ACC112 (cell line): ENCODE data around the gene CADM1.

Source experiments
- H2AFZ ChIP-seq: fragments of 200-600 bp; sonication (generic); one replicate; pipeline ENCODE4 v1.6.0; 2017; ENCODE audit warnings: antibody characterized with exemption, low read length; ENCODE audit not compliant: unreplicated experiment
- H3K27ac ChIP-seq: fragments of 200-600 bp; sonication (generic); 2 replicates; pipeline ENCODE4 v1.5.1; 2014; ENCODE audit warnings: low read depth, mild to moderate bottlenecking, antibody characterized with exemption, low read length, moderate library complexity
- H3K27me3 ChIP-seq: fragments of 200-600 bp; sonication (generic); 2 replicates; pipeline ENCODE4 v1.6.1; 2014; ENCODE audit warnings: mild to moderate bottlenecking, antibody characterized with exemption, low read length, moderate library complexity, mixed read lengths; ENCODE audit not compliant: insufficient read depth
- H3K36me3 ChIP-seq: fragments of 200-600 bp; sonication (generic); 2 replicates; pipeline ENCODE4 v1.6.1; 2016; ENCODE audit warnings: mild to moderate bottlenecking, antibody characterized with exemption, low read length, moderate library complexity, mixed read lengths; ENCODE audit not compliant: insufficient read depth
- H3K4me1 ChIP-seq: fragments of 200-600 bp; sonication (generic); one replicate; pipeline ENCODE4 v1.6.1; 2016; ENCODE audit warnings: low read length, mixed read lengths; ENCODE audit not compliant: insufficient read depth, unreplicated experiment, control insufficient read depth
- H3K4me3 ChIP-seq: fragments of 200-600 bp; sonication (generic); 2 replicates; pipeline ENCODE4 v1.5.1; 2014; ENCODE audit warnings: mild to moderate bottlenecking, low read depth, low read length
- H3K79me2 ChIP-seq: fragments of 200-600 bp; sonication (generic); one replicate; pipeline ENCODE4 v1.6.0; 2016; ENCODE audit warnings: low read length; ENCODE audit not compliant: control insufficient read depth, unreplicated experiment, insufficient read depth

The CADM1 gene

GRCh38 chr11:115153135-115153534 lies 351.1 kb downstream of the CADM1 start:
- Histone ChIP-seq H3K4me3 (no peak overlapping the region), H2AFZ (no peak overlapping the region)

GRCh38 chr11:115151010-115151409 lies 353.2 kb downstream of the CADM1 start:
- Histone ChIP-seq H3K27me3 (no peaks in the 10 kb centered on the region), H2AFZ (no peak overlapping the region), H3K36me3 (no peaks in the 10 kb centered on the region), H3K79me2 (no peaks in the 10 kb centered on the region), H3K27ac (no peak overlapping the region), H3K4me1 (no peaks in the 10 kb centered on the region), H3K4me3 (no peak overlapping the region)

More at GRCh38 chr11:115153135-115153534, 351.1 kb downstream of the CADM1 start:
- Histone ChIP-seq H3K27ac (no peak overlapping the region), H3K27me3 (no peaks in the 10 kb centered on the region), H3K36me3 (no peaks in the 10 kb centered on the region), H3K4me1 (no peaks in the 10 kb centered on the region), H3K79me2 (no peaks in the 10 kb centered on the region)

- H3K4me3 ChIP-seq = no peak overlapping the region
- no peak overlapping the region for H2AFZ ChIP-seq
- no peaks in the 10 kb centered on the region for H3K27me3 ChIP-seq
- H3K79me2 ChIP-seq = no peaks in the 10 kb centered on the region
- H3K27ac ChIP-seq = no peak overlapping the region
- no peaks in the 10 kb centered on the region for H3K36me3 ChIP-seq
- no peaks in the 10 kb centered on the region for H3K4me1 ChIP-seq
These were observed 355.5 kb downstream of the CADM1 start for GRCh38 chr11:115148691-115149090.

GRCh38 chr11:115148101-115148500 lies 356.1 kb downstream of the CADM1 start:
- Histone ChIP-seq H3K4me3 (no peak overlapping the region), H3K27me3 (no peaks in the 10 kb centered on the region), H3K79me2 (no peaks in the 10 kb centered on the region), H2AFZ (no peak overlapping the region), H3K4me1 (no peaks in the 10 kb centered on the region), H3K27ac (no peak overlapping the region), H3K36me3 (no peaks in the 10 kb centered on the region)

GRCh38 chr11:115147243-115147807 lies 356.9 kb downstream of the CADM1 start:
- no peaks in the 10 kb centered on the region for H3K4me1 ChIP-seq
- no peaks in the 10 kb centered on the region for H3K79me2 ChIP-seq
- no peak overlapping the region for H3K27ac ChIP-seq
- no peak overlapping the region for H3K4me3 ChIP-seq
- no peaks in the 10 kb centered on the region for H3K27me3 ChIP-seq
- H2AFZ ChIP-seq = no peak overlapping the region
- no peaks in the 10 kb centered on the region for H3K36me3 ChIP-seq

- Histone ChIP-seq H3K79me2 (no peaks in the 10 kb centered on the region), H3K4me1 (no peaks in the 10 kb centered on the region), H2AFZ (no peak overlapping the region), H3K27me3 (no peaks in the 10 kb centered on the region), H3K36me3 (no peaks in the 10 kb centered on the region), H3K27ac (no peak overlapping the region), H3K4me3 (no peak overlapping the region)
These were observed 357.8 kb downstream of the CADM1 start for GRCh38 chr11:115146425-115146824.

GRCh38 chr11:115145324-115145723 lies 358.9 kb downstream of the CADM1 start:
- Histone ChIP-seq H3K4me3 (no peak overlapping the region), H3K36me3 (no peaks in the 10 kb centered on the region), H3K4me1 (no peaks in the 10 kb centered on the region), H3K27me3 (no peaks in the 10 kb centered on the region), H3K79me2 (no peaks in the 10 kb centered on the region), H3K27ac (no peak overlapping the region), H2AFZ (no peak overlapping the region)

- H3K4me1 ChIP-seq = no peaks in the 10 kb centered on the region
- no peaks in the 10 kb centered on the region for H3K27me3 ChIP-seq
- no peak overlapping the region for H2AFZ ChIP-seq
- no peaks in the 10 kb centered on the region for H3K79me2 ChIP-seq
- H3K4me3 ChIP-seq = no peak overlapping the region
- H3K36me3 ChIP-seq = no peaks in the 10 kb centered on the region
- H3K27ac ChIP-seq = no peak overlapping the region
These were observed 359.3 kb downstream of the CADM1 start for GRCh38 chr11:115144914-115145313.

GRCh38 chr11:115144014-115144413 lies 360.2 kb downstream of the CADM1 start:
- Histone ChIP-seq H2AFZ (no peak overlapping the region), H3K27me3 (no peaks in the 10 kb centered on the region), H3K36me3 (no peaks in the 10 kb centered on the region), H3K4me1 (no peaks in the 10 kb centered on the region), H3K4me3 (no peak overlapping the region), H3K79me2 (no peaks in the 10 kb centered on the region), H3K27ac (no peak overlapping the region)

GRCh38 chr11:115141231-115142114 lies 362.7 kb downstream of the CADM1 start:
- H3K36me3 ChIP-seq = no peaks in the 10 kb centered on the region
- no peak overlapping the region for H2AFZ ChIP-seq
- no peak overlapping the region for H3K27ac ChIP-seq
- no peaks in the 10 kb centered on the region for H3K27me3 ChIP-seq
- no peak overlapping the region for H3K4me3 ChIP-seq
- H3K4me1 ChIP-seq = no peaks in the 10 kb centered on the region
- H3K79me2 ChIP-seq = no peaks in the 10 kb centered on the region

- Histone ChIP-seq H3K4me1 (no peaks in the 10 kb centered on the region), H3K27me3 (no peaks in the 10 kb centered on the region), H3K79me2 (no peaks in the 10 kb centered on the region), H2AFZ (no peak overlapping the region), H3K36me3 (no peaks in the 10 kb centered on the region), H3K27ac (no peak overlapping the region), H3K4me3 (no peak overlapping the region)
These were observed 368.3 kb downstream of the CADM1 start for GRCh38 chr11:115135936-115136335.
